Natural killer cell (primary cell): Measurements from ENCODE around the gene ATXN1. TPM values are rescaled to one million over a fixed set of nuclear protein-coding genes. Genes with fewer than 3 reads are reported as not detected.

ENCODE experiments used
- ATAC-seq, 3 donors: fragments of 150-1000 bp in 2 of 3; fragments of 200-7000 bp in 1 of 3; cut with Tn5 transposase; 1 replicate in 1 of 3; 2 replicates in 2 of 3; pipeline ENCODE4 v1.10.0; 2021; ENCODE audit warnings: mild to moderate bottlenecking in 2 of 3, moderate library complexity in 2 of 3
- DNase-seq, 2 donors: peaks; one replicate each; pipeline versions ENCODE4 v3.0.0 to v3.0.0-alpha.2; 2013 to 2021; ENCODE audit warnings: mixed read lengths in 1 of 2
- H3K27ac ChIP-seq: one replicate; pipeline ENCODE4 v1.5.1; 2013; ENCODE audit warnings: mild to moderate bottlenecking, low read length
- H3K27me3 ChIP-seq: one replicate; pipeline ENCODE4 v1.6.1; 2013; ENCODE audit warnings: low read length; ENCODE audit not compliant: control insufficient read depth, insufficient read depth
- H3K36me3 ChIP-seq: one replicate; pipeline ENCODE4 v1.6.1; 2013; ENCODE audit warnings: low read length; ENCODE audit not compliant: control insufficient read depth, insufficient read depth
- H3K4me1 ChIP-seq: one replicate; pipeline ENCODE4 v1.6.1; 2013; ENCODE audit warnings: low read length; ENCODE audit not compliant: control insufficient read depth, insufficient read depth
- H3K4me3 ChIP-seq: one replicate; pipeline ENCODE4 v1.5.1; 2013; ENCODE audit warnings: low read length
- H3K9me3 ChIP-seq: one replicate; pipeline ENCODE4 v1.6.1; 2013; ENCODE audit warnings: low read length; ENCODE audit not compliant: control insufficient read depth, insufficient read depth
- H3K27ac Mint-ChIP-seq, 2 donors: one replicate each; pipeline ENCODE4 v1.8.0; 2022; ENCODE audit warnings: mild to moderate bottlenecking in 2 of 2, mixed read lengths in 2 of 2, moderate library complexity in 1 of 2
- H3K27me3 Mint-ChIP-seq, 2 donors: one replicate each; pipeline ENCODE4 v1.8.0; 2022; ENCODE audit warnings: low read depth in 2 of 2, mixed read lengths in 2 of 2
- H3K36me3 Mint-ChIP-seq: one replicate; pipeline ENCODE4 v1.8.0; 2022; ENCODE audit warnings: mixed read lengths
- H3K4me1 Mint-ChIP-seq, 2 donors: one replicate each; pipeline ENCODE4 v1.8.0; 2022; ENCODE audit warnings: mixed read lengths in 2 of 2
- H3K4me3 Mint-ChIP-seq: one replicate; pipeline ENCODE4 v1.8.0; 2022; ENCODE audit warnings: mild to moderate bottlenecking, moderate library complexity, mixed read lengths
- H3K9me3 Mint-ChIP-seq, 2 donors: one replicate each; pipeline ENCODE4 v1.8.0; 2022; ENCODE audit warnings: mixed read lengths in 2 of 2
- CTCF ChIP-seq: fragments of 200-600 bp; IDR thresholded peaks from one replicate; pipeline ENCODE4 v1.8.0; 2022; ENCODE audit warnings: antibody characterized with exemption
- WGBS: methylation state at CpG from one replicate; pipeline ENCODE4 v1.1.7; 2013; ENCODE audit warnings: missing lambda C conversion rate; ENCODE audit not compliant: insufficient coverage; 5-methylcytosine and 5-hydroxymethylcytosine counted together
- intact Hi-C: fragments of 100-400 bp; cut with micrococcal nuclease; formaldehyde crosslinking; loops from one replicate; pipeline ENCODE4 v1.14.2; 2022
- total RNA-seq, 4 donors: library from RNA; stranded (reverse); fragments of 120-200 nt in 1 of 4; gene quantifications; one replicate each; pipeline versions ENCODE4 v1.2.3 to v1.2.4, GENCODE V29; 2013 to 2022

The ATXN1 gene
- total RNA-seq, 3 donors from 2014 or later (not counting 1 experiment from before 2014, with no cell fraction given) = 90.4 to 120 (median 97.9) TPM

GRCh38 chr6:16684896-16685554 is 76.2 kb downstream of the ATXN1 start:
- peaks cover 8% of the 10 kb centered on the region for H3K4me1 ChIP-seq

GRCh38 chr6:16684195-16684689 is 77.0 kb downstream of the ATXN1 start:
- WGBS = 38% methylated on average over 5 of the region's 5 CpGs
- H3K27ac ChIP-seq = no peak overlapping the region
- no peak overlapping the region for H3K4me3 ChIP-seq
- ATAC-seq (no peak), DNase-seq (no peak)
- H3K4me3 Mint-ChIP-seq = no peak overlapping the region
- no peaks in the 10 kb centered on the region for H3K36me3 ChIP-seq
- peak overlapping the region in 1 of 2 donors; percentile 75 for H3K27ac Mint-ChIP-seq
- no peaks in the 10 kb centered on the region for H3K27me3 ChIP-seq
- H3K9me3 ChIP-seq = no peaks in the 10 kb centered on the region
- intact Hi-C loops = loop anchor here (2.0 kb wide), 1 partner anchor 15 kb away; no protein-coding TSS in a partner anchor
- H3K4me1 Mint-ChIP-seq = peaks cover 38 to 50% of the 10 kb centered on the region in 2 donors
- TF ChIP-seq CTCF = no peak
- H3K4me1 ChIP-seq = peaks cover 8% of the 10 kb centered on the region
- no peaks in the 10 kb centered on the region for H3K9me3 Mint-ChIP-seq
- H3K27me3 Mint-ChIP-seq = no peaks in the 10 kb centered on the region
- H3K36me3 Mint-ChIP-seq = no peaks in the 10 kb centered on the region

More at GRCh38 chr6:16684896-16685554, 76.2 kb downstream of the ATXN1 start:
- no peak overlapping the region for H3K4me3 ChIP-seq
- no peaks in the 10 kb centered on the region for H3K27me3 ChIP-seq
- TF ChIP-seq CTCF = no peak
- Mint-ChIP-seq H3K27ac (peak overlapping the region in 1 of 2 donors; percentile 75), H3K27me3 (no peaks in the 10 kb centered on the region), H3K9me3 (no peaks in the 10 kb centered on the region), H3K4me3 (no peak overlapping the region), H3K36me3 (no peaks in the 10 kb centered on the region), H3K4me1 (peaks cover 38 to 51% of the 10 kb centered on the region in 2 donors)
- no peaks in the 10 kb centered on the region for H3K9me3 ChIP-seq
- ATAC-seq (peak; percentile 45 to 68 (median 48)), DNase-seq (peak in 1 of 2 donors; percentile 79)
- no peaks in the 10 kb centered on the region for H3K36me3 ChIP-seq
- intact Hi-C loops = loop anchor here (2.0 kb wide), 1 partner anchor 14 kb away; no protein-coding TSS in a partner anchor
- no peak overlapping the region for H3K27ac ChIP-seq
- WGBS = 90% methylated on average over 2 of the region's 7 CpGs

- intact Hi-C loops = loop anchor here (2.0 kb wide), 1 partner anchor 15 kb away; no protein-coding TSS in a partner anchor
- ATAC-seq (peak in 2 of 3 donors; percentile 28 to 42), DNase-seq (peak in 1 of 2 donors; percentile 57)
- no peaks in the 10 kb centered on the region for H3K36me3 ChIP-seq
- Mint-ChIP-seq H3K4me1 (peaks cover 38 to 48% of the 10 kb centered on the region in 2 donors), H3K9me3 (no peaks in the 10 kb centered on the region), H3K4me3 (no peak overlapping the region), H3K27me3 (no peaks in the 10 kb centered on the region), H3K27ac (peak overlapping the region in 1 of 2 donors; percentile 75), H3K36me3 (no peaks in the 10 kb centered on the region)
- 55% methylated on average over 4 of the region's 4 CpGs for WGBS
- TF ChIP-seq CTCF = no peak
- H3K27ac ChIP-seq = no peak overlapping the region
- no peak overlapping the region for H3K4me3 ChIP-seq
- no peaks in the 10 kb centered on the region for H3K27me3 ChIP-seq
- peaks cover 8% of the 10 kb centered on the region for H3K4me1 ChIP-seq
- no peaks in the 10 kb centered on the region for H3K9me3 ChIP-seq
These were observed 77.5 kb downstream of the ATXN1 start for GRCh38 chr6:16683641-16684194.
